ENCODE data around the gene AGBL1. TPM values are rescaled to one million over a fixed set of nuclear protein-coding genes. Genes with fewer than 3 reads are reported as not detected.

AGBL1 gene
- total RNA-seq, 4 donors from 2014 or later = 0.40 TPM; not detected in 3

DNA sequence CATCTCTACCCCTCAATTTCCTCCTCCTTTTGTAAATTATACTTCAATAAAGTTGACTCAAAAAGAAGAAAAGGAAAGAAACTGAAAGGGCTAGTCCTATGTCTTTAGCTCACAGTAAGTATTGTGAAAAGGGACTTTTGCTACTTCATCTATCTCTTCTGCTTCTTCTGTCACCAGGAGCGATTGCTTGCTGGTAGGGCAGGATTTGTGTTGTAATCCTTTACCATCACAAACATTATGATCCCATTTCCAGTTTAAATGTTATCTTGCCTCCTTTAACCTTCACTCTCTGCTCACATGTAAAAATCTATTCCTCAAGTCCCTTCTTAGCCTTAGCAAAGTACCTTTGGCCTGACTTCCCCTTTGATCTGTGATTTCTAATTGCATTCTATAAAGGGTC is 537.1 kb downstream of the AGBL1 start:
- Histone ChIP-seq H3K27me3 (no peaks in the 10 kb centered on the region), H3K4me3 (no peak overlapping the region), H3K9me3 (no peaks in the 10 kb centered on the region), H3K4me1 (peaks cover 0 to 21% (median 1%) of the 10 kb centered on the region in 4 donors), H3K36me3 (no peaks in the 10 kb centered on the region), H3K27ac (no peak overlapping the region)
- no peak for TF ChIP-seq POLR2A (IDR thresholded peaks at IDR 0.05)
- TF ChIP-seq, protein P1, sequence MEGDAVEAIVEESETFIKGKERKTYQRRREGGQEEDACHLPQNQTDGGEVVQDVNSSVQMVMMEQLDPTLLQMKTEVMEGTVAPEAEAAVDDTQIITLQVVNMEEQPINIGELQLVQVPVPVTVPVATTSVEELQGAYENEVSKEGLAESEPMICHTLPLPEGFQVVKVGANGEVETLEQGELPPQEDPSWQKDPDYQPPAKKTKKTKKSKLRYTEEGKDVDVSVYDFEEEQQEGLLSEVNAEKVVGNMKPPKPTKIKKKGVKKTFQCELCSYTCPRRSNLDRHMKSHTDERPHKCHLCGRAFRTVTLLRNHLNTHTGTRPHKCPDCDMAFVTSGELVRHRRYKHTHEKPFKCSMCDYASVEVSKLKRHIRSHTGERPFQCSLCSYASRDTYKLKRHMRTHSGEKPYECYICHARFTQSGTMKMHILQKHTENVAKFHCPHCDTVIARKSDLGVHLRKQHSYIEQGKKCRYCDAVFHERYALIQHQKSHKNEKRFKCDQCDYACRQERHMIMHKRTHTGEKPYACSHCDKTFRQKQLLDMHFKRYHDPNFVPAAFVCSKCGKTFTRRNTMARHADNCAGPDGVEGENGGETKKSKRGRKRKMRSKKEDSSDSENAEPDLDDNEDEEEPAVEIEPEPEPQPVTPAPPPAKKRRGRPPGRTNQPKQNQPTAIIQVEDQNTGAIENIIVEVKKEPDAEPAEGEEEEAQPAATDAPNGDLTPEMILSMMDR (IDR thresholded peaks at IDR 0.05) = no peak
- no peak for DNase-seq

DNA sequence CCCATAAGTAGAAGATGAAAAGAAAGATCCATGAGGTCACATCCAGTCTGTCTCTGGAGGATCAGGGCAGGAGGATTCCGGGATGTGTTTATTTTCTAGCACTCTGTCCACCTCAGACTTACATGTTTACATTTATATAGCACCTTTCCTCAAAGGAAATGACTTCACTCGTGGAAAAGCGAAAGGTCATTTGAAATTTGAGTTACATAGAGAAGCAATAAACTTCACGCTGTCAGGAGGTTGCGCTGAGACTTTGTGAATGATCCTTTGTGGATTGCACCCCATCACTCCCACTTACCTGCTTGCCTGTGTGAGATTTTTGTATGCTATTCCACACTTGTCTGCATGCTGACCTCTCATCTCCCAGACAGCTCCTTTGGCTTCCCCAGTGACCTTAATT is 540.5 kb downstream of the AGBL1 start:
- TF ChIP-seq, protein P1 (IDR thresholded peaks at IDR 0.05) = no peak
- no peak for TF ChIP-seq POLR2A (IDR thresholded peaks at IDR 0.05)
- H3K4me3 ChIP-seq = peak overlapping the region in 2 of 4 donors; percentile 8 to 17
- no peak for DNase-seq
- no peaks in the 10 kb centered on the region for H3K9me3 ChIP-seq
- peak overlapping the region in 3 of 4 donors; percentile 42 to 89 (median 69) for H3K27ac ChIP-seq
- no peaks in the 10 kb centered on the region for H3K36me3 ChIP-seq
- peaks cover 0 to 12% (median 2%) of the 10 kb centered on the region in 4 donors for H3K4me1 ChIP-seq
- no peaks in the 10 kb centered on the region for H3K27me3 ChIP-seq

- Histone ChIP-seq H3K9me3 (no peaks in the 10 kb centered on the region), H3K27ac (peak overlapping the region in 3 of 4 donors; percentile 44 to 89 (median 69)), H3K27me3 (no peaks in the 10 kb centered on the region), H3K36me3 (no peaks in the 10 kb centered on the region), H3K4me1 (peaks cover 0 to 10% (median 2%) of the 10 kb centered on the region in 4 donors), H3K4me3 (peak overlapping the region in 2 of 4 donors; percentile 7 to 20)
- TF ChIP-seq, protein P1 (IDR thresholded peaks at IDR 0.05) = no peak
- TF ChIP-seq POLR2A (IDR thresholded peaks at IDR 0.05) = no peak
- no peak for DNase-seq
Observed at GRCh38 chr15:86620641-86621349, 541.1 kb downstream of the AGBL1 start.

DNA sequence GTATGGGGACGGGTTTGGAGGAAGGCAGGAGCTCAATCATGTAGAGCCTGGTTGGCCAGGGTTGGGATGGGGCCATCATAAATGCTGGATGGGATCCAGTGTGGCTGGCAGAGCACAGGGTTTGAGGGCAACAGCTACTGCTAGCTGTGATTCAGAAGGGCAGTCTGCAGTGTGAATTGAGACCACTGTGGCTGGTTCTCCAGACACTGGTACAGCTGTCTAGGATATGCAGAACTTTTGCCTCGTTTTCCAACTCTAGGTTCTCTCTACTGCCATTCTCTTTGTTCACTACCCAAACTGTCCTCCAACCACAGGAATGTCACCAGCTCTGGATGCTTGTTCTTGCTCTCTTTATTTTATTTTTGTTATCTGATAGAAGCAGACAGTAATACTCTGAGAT is 543.6 kb downstream of the AGBL1 start:
- Histone ChIP-seq H3K27me3 (no peaks in the 10 kb centered on the region), H3K9me3 (no peaks in the 10 kb centered on the region), H3K4me1 (peaks cover 0 to 10% (median 2%) of the 10 kb centered on the region in 4 donors), H3K27ac (no peak overlapping the region), H3K4me3 (no peak overlapping the region), H3K36me3 (no peaks in the 10 kb centered on the region)
- TF ChIP-seq POLR2A (IDR thresholded peaks at IDR 0.05) = no peak
- TF ChIP-seq, protein P1 (IDR thresholded peaks at IDR 0.05) = no peak
- DNase-seq = no peak

GRCh38 chr15:86624261-86625036 is 544.8 kb downstream of the AGBL1 start:
- TF ChIP-seq POLR2A (IDR thresholded peaks at IDR 0.05) = no peak
- TF ChIP-seq, protein P1 (IDR thresholded peaks at IDR 0.05) = peak in 4 of 6 experiments; percentile 39 to 96 (median 93)
- Histone ChIP-seq H3K27ac (peak overlapping the region in 1 of 4 donors; percentile 61), H3K9me3 (no peaks in the 10 kb centered on the region), H3K36me3 (no peaks in the 10 kb centered on the region), H3K27me3 (no peaks in the 10 kb centered on the region), H3K4me3 (no peak overlapping the region), H3K4me1 (peaks cover 0 to 4% (median 1%) of the 10 kb centered on the region in 4 donors)
- peak; percentile 25 to 92 (median 83) for DNase-seq

Measured in Peyer's patch (tissue), 4 donors.